Activated CD4-positive, alpha-beta T cell treated with anti-CD3 and anti-CD28 coated beads for 24 hours (primary cell): ENCODE measurements around the gene FANCC.
"Not testable (repeated sequence)": the region's sequence is repeated elsewhere in the genome, so short reads cannot be mapped to it uniquely, and the experiment has no call there.

Experiments
- DNase-seq, 2 donors: peaks; one replicate each; pipeline ENCODE4 v3.0.0-alpha.2; 2020; ENCODE audit warnings: low read depth in 2 of 2

FANCC gene

GRCh38 chr9:95330720-95331404, 13.4 kb upstream of the FANCC start:
- DNase-seq, result no peak

DNA sequence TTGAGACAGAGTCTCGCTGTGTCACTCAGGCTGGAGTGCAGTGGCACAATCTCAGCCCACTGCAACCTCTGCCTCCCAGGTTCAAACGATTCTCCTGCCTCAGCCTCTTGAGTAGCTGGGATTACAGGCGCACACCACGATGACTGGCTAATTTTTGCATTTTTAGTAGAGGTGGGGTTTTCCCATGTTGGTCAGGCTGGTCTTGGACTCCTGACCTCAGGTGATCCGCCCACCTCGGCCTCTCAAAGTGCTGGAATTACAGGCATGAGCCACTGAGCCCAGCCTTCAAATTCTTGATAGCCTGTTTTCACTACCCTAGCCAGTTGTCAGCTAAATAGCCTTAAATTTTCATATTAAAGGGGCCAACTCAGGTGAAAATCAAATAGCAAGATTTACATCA, 11.6 kb upstream of the FANCC start:
- DNase-seq, result not testable (repeated sequence)

- DNase-seq, result no peak
Observed at GRCh38 chr9:95327239-95327865, 9.8 kb upstream of the FANCC start.

GRCh38 chr9:95325221-95325620, 7.7 kb upstream of the FANCC start:
- no peak for DNase-seq

- no peak for DNase-seq
Observed at GRCh38 chr9:95317893-95318211, 343 bp upstream of the FANCC start.

DNA sequence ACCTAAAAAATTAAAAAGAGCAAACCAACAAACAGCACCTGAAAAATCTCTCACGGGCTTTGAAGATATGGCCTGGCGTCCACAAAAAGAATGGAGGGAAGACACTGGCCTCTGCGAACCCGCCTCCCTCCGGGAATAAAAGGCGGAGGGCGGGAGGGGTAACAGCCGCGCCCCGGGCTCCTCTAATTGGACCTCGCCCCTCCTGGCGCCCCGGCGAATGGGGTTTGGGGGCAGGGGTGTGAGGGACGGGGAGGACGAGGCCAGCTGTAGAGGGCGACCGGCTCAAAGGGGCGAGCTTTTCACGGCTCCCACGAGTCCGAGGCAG, 753 bp downstream of the FANCC start:
- peak in 1 of 2 donors; percentile 33 for DNase-seq

DNA sequence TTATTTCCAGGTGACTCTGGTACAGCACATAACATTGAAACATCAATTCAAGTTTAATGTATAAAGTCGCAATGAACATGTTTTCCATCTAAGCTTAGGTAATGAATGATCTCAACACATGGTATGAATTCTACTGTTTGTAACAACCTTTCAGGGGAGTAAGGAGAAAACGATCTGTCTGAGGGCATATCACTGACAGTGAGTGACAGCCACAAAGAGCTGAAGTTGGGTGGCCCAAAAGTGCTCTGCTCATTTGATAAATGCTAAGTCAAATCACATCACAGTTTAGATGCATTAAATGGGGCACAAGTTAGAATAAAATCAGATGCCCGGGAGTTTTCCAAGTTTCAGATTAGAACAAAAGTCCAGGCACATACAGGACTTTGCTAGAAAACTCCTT, 1.2 kb downstream of the FANCC start:
- DNase-seq, result no peak

DNA sequence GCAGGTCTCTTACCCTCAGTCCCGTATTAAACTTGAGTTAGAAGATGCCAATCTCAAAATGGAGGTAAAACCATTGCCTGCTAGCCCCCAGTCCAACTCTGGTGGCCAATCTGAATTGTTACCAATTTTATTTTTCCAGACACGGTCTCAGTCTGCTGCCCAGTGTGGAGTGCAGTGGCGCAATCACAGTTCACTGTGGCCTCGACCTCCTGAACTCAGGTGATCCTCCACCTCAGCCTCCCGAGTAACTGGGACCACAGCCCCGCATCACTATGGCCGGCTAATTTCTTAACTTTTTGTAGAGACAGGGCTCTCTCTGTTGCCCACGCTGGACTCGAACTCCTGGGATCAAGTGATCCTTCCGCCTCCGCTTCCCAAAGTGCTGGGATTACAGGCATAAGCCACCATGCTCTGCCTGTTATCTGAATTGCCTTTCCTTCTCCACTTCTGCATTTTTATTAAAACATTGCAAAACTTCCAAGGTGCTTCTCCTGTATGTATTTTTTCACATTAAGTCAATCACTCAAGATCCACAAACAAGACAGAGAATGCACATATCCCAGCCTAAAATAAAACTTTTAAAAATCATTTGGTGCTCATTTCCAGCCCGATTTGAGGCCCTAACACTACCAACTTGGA, 2.3 kb downstream of the FANCC start:
- DNase-seq, result no peak

DNA sequence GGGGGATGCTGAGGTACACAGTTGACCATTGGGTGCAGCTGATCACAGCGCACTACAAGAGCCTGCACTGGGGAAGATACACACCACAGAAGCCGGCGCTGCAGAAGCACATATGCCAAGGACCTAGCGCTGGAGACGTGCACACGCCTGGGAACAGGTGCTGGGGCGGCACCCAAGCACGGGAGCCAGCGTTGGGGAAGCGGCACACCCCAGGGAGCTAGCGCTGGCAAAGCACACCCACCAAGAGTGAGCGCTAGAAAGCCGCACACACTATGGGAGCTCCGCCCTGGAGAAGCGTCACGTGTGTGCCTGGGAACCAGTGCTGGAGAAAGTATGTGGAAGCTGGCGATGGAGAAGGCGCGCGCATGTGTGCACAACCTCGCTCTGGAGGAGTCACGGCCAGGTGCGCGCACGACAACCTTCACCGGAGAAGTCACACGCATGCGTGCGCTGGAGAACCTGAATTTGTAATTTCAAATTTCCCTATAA, 4.5 kb downstream of the FANCC start:
- no peak for DNase-seq

GRCh38 chr9:95311961-95312360, 5.5 kb downstream of the FANCC start:
- no peak for DNase-seq

DNA sequence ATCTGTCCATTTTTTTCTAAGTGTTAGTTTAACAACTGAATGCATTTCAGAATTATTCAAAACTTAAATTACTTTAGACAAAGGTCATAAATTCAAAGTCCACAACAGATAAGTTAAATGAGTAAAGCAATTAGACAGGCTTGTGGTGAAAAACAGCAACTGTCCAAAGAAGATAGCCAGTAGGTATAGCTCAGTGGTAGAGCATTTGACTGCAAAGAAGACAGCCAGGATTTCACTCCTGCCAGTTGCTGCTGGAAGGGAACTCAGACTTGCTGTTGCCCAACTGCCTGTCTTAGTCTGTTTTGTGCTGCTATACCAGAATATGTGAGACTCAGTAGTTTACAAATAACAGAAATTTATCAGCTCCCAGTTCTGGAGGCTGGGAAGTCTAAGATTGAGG, 10.0 kb downstream of the FANCC start:
- DNase-seq, result no peak

GRCh38 chr9:95306819-95307218, 10.7 kb downstream of the FANCC start:
- no peak for DNase-seq

GRCh38 chr9:95305770-95306492, 11.6 kb downstream of the FANCC start:
- DNase-seq, result no peak

GRCh38 chr9:95302479-95302878, 15.0 kb downstream of the FANCC start:
- DNase-seq, result no peak

DNA sequence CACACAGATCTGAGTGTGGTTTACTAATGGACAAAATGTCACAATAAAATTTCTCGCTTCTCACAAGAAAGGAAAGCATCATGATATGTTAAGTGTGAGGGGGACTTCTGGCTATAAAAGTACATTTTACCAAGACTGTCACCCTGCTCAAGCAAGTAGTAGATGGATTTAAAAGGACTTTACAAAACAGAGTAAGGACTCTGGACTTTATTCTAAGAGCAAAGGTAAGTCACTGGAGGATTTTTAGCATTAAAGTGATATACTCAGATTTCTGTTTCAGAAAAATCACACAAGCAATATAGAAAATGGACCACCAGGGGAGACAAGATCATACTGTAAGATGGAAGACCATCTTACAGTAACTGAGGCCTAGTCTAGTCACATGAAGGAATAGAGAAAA, 19.7 kb downstream of the FANCC start:
- no peak for DNase-seq

DNA sequence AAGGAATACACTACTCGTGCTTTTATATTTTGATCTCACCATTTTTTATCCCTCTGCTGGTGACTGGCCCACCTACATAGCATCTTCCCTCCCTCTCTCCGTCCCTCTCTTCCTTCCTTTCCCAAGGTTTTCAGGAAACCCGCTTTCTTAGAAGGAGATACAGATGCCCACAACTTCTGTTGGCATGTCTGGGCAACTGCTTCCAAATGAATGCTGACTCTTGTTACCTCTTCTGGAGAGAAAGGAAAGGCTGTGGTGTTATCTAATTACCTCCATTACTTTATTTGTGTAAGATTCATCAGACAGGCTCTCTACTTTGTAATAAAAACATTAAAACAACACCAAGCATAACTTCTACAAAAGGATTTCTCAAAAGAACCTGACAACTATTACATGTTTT, 20.2 kb downstream of the FANCC start:
- DNase-seq, result no peak

DNA sequence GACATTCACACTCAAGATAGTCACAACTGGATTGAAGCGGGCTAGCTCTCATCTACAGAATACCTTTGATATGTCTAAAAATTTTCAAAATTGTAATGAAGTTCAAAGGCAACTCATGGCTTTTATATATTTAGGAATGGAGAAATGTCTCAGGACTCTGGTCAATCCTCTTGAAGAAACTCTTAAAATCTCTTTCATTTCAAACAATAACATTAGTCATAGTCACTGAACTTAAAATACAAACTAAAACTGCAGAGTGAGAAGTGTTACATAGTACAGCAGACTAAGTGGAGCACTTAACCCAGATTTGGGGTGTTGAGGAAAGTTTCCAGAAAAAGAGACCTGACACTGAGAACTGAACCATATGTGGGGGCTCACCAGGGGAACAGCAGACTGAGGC, 20.7 kb downstream of the FANCC start:
- no peak for DNase-seq

DNA sequence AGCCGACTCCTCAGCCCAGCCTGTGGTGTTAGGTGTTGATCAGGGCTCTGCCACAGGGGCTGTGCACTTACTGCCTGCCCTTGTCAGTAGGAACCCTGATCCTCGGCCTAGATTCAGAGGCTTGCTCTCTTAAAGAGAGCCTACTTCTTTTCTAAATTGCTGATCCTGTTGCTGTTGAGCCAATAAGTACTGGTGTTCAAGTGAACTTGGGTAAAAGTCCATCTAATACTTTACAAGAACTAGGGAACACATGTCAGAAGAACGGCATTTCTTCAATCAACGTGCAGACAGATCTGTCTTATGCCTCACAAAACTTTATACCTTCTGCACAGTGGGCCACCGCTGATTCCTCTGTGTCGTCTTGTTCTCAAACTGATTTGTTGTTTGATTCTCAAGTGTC, 24.2 kb downstream of the FANCC start:
- not testable (repeated sequence) for DNase-seq

DNA sequence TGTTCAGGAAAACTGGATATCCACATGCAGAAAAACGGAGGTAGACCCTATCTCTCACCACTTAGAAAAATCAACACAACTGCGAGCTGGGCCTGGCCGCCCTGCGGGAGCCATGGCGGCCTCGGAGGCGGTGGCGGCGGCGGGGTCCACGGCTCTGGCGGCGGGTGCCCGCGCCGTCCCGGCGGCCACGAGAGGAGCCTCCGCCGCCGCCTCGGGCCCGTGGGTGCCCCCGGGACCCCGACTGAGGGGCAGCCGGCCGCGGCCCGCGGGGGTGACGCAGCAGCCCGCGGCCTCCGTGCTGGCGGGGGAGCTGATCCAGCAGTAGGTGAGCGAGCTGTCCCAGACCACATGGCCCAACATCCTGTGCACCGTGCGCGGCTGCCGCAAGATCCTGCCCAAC, 25.3 kb downstream of the FANCC start:
- no peak for DNase-seq

- no peak for DNase-seq
Observed at GRCh38 chr9:95286151-95286550, 31.4 kb downstream of the FANCC start.

GRCh38 chr9:95285307-95285706, 32.2 kb downstream of the FANCC start:
- DNase-seq, result no peak

GRCh38 chr9:95284162-95285080, 33.1 kb downstream of the FANCC start:
- DNase-seq, result no peak
